Measurements from ENCODE around the gene TTC9B. TPM values are rescaled to one million over a fixed set of nuclear protein-coding genes. Genes with fewer than 3 reads are reported as not detected.

The TTC9B gene
- total RNA-seq, 4 donors from 2014 or later = not detected

GRCh38 chr19:40231057-40231456 lies 12.9 kb upstream of the TTC9B start:
- TF ChIP-seq POLR2A (IDR thresholded peaks at IDR 0.05) = no peak
- no peak for TF ChIP-seq CTCF (IDR thresholded peaks at IDR 0.05)
- DNase-seq (ENCODE audit: low spot score in 2 of 2) = no peak
- WGBS, 2 donors = 79 to 80% methylated on average over 6 of the region's 6 CpGs
- H3K4me3 ChIP-seq (ENCODE audit: low read depth, poor library complexity, severe bottlenecking) = no peak overlapping the region
- intact Hi-C loops (cut with DNase I; ENCODE audit: low total_unique reads) = no loop called here

DNA sequence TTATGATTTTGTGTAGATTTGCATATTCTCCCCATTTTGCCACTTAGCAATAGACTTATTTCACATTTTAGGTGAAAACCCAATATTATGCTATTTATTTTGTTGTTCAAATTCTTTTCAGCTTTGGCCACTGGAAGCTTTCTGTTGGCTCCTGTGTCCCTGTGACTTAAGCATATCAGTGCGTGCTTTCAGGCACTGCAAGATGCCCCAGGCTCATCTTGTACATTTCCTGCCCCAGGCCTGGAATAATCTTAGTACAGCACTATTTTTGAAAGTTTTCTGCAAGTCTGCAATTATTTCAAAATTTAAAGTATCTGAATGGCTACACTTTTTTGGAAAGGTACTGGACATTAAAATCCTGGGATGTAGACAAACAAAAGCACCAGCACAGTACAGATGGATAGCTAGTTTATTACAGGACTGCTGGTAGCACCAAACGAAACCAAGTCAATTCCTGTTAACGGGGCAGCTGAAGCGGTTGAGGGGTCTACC lies 11.8 kb upstream of the TTC9B start:
- no peak overlapping the region for H3K4me3 ChIP-seq (ENCODE audit: low read depth, poor library complexity, severe bottlenecking)
- DNase-seq (ENCODE audit: low spot score in 2 of 2) = no peak
- no peak for TF ChIP-seq CTCF (IDR thresholded peaks at IDR 0.05)
- no peak for TF ChIP-seq POLR2A (IDR thresholded peaks at IDR 0.05)
- intact Hi-C loops (cut with DNase I; ENCODE audit: low total_unique reads) = no loop called here
- 57 to 59% methylated on average over 4 of the region's 4 CpGs for WGBS, 2 donors

GRCh38 chr19:40229484-40229883 lies 11.3 kb upstream of the TTC9B start:
- TF ChIP-seq CTCF (IDR thresholded peaks at IDR 0.05) (no peak), POLR2A (IDR thresholded peaks at IDR 0.05) (no peak)
- DNase-seq (ENCODE audit: low spot score in 2 of 2) = no peak
- intact Hi-C loops (cut with DNase I; ENCODE audit: low total_unique reads) = no loop called here
- H3K4me3 ChIP-seq (ENCODE audit: low read depth, poor library complexity, severe bottlenecking) = no peak overlapping the region
- 25 to 26% methylated on average over 3 of the region's 3 CpGs for WGBS, 2 donors

DNA sequence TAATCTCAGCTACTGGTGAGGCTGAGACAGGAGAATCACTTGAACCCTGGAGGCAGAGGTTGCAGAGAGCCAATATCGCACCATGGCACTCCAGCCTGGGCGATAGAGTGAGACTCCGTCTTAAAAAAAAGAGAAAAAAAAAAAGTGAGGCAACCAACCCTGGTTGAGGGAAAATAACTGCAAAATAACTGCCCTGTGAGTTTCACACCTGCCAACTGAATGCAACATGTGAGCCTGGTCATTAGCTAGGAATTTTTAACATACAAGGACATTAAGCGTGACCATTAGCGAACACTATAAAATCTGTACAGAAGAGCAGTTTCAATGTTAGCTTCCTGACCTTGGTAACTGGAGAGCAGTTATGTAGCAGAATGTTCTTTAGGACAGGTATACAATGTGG lies 10.7 kb upstream of the TTC9B start:
- 83 to 85% methylated on average over 5 of the region's 5 CpGs for WGBS, 2 donors

DNA sequence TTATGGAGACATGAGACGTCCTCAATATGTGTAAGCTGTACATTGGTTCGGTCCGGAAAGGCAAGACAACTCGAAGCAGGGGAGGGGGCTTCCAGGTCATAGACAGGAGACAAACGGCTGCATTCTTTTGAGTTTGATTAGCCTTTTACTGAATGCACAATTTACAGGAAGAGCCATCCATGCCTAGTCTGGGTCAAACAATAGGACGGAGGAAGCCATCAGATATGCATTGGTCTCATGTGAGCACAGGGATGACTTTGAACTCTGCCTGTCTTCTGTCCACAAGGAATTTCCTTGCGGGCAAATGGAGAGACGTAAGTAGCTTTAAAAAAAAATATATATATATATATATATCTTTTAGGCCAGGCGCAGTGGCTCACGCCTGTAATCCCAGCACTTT lies 10.2 kb upstream of the TTC9B start:
- no peak for DNase-seq (ENCODE audit: low spot score in 2 of 2)
- intact Hi-C loops (cut with DNase I; ENCODE audit: low total_unique reads) = no loop called here
- WGBS, 2 donors = 54 to 55% methylated on average over 10 of the region's 10 CpGs
- TF ChIP-seq CTCF (IDR thresholded peaks at IDR 0.05) (no peak), POLR2A (IDR thresholded peaks at IDR 0.05) (no peak)
- H3K4me3 ChIP-seq (ENCODE audit: low read depth, poor library complexity, severe bottlenecking) = no peak overlapping the region

More for the DNA sequence above, 10.7 kb upstream of the TTC9B start:
- TF ChIP-seq POLR2A (IDR thresholded peaks at IDR 0.05) (no peak), CTCF (IDR thresholded peaks at IDR 0.05) (no peak)
- H3K4me3 ChIP-seq (ENCODE audit: low read depth, poor library complexity, severe bottlenecking) = no peak overlapping the region
- intact Hi-C loops (cut with DNase I; ENCODE audit: low total_unique reads) = no loop called here
- DNase-seq (ENCODE audit: low spot score in 2 of 2) = no peak
